ENCODE data around the gene KCNQ1. TPM values are rescaled to one million over a fixed set of nuclear protein-coding genes. Genes with fewer than 3 reads are reported as not detected.

Gene KCNQ1
- total RNA-seq, 4 donors from 2014 or later: 3.2 to 12.7 (median 5.5) TPM

GRCh38 chr11:2470495-2470894 lies 25.7 kb downstream of the KCNQ1 start:
- no peak for TF ChIP-seq CTCF (IDR thresholded peaks at IDR 0.05; ENCODE audit: low read depth)

GRCh38 chr11:2471048-2471803 lies 26.4 kb downstream of the KCNQ1 start:
- no peak for TF ChIP-seq CTCF (IDR thresholded peaks at IDR 0.05; ENCODE audit: low read depth)

GRCh38 chr11:2471804-2472096 lies 26.9 kb downstream of the KCNQ1 start:
- no peak for TF ChIP-seq CTCF (IDR thresholded peaks at IDR 0.05; ENCODE audit: low read depth)

- TF ChIP-seq CTCF (IDR thresholded peaks at IDR 0.05; ENCODE audit: low read depth): no peak
Measured at GRCh38 chr11:2472428-2473186, 27.8 kb downstream of the KCNQ1 start.

GRCh38 chr11:2473361-2474058 lies 28.7 kb downstream of the KCNQ1 start:
- TF ChIP-seq CTCF (IDR thresholded peaks at IDR 0.05; ENCODE audit: low read depth): no peak

GRCh38 chr11:2474059-2474901 lies 29.5 kb downstream of the KCNQ1 start:
- TF ChIP-seq CTCF (IDR thresholded peaks at IDR 0.05; ENCODE audit: low read depth): no peak
